ENCODE results near the gene AVPR2.

Gene AVPR2

GRCh38 chrX:153930011-153930910 is 25.8 kb downstream of the AVPR2 start:
- no peak overlapping the region for H3K27ac ChIP-seq (ENCODE audit: low read length)

GRCh38 chrX:153931151-153931550 is 26.7 kb downstream of the AVPR2 start:
- Histone ChIP-seq H3K27ac (ENCODE audit: low read length) (no peak overlapping the region), H3K36me3 (replicated peaks; ENCODE audit: insufficient read depth, low read length) (no peaks in the 10 kb centered on the region)
- DNase-seq = no peak

More at GRCh38 chrX:153930011-153930910, 25.8 kb downstream of the AVPR2 start:
- no peak for DNase-seq
- no peak overlapping the region for H3K4me3 ChIP-seq (ENCODE audit: low read length)
- TF ChIP-seq CTCF (IDR thresholded peaks at IDR 0.05; ENCODE audit: low read length) (no peak), EZH2phosphoT487 (IDR thresholded peaks at IDR 0.05; ENCODE audit: low read length) (no peak), EZH2 (optimal IDR thresholded peaks at IDR 0.05; ENCODE audit: low read depth, low read length) (no peak)
- H3K27me3 ChIP-seq (replicated peaks; ENCODE audit: insufficient read depth, low read length) = no peaks in the 10 kb centered on the region
- H3K79me2 ChIP-seq (ENCODE audit: low read length) = peaks cover 47% of the 10 kb centered on the region
- peaks cover 25% of the 10 kb centered on the region for H3F3A ChIP-seq (ENCODE audit: insufficient read depth, low read length)
- no peaks in the 10 kb centered on the region for H4K20me1 ChIP-seq (ENCODE audit: insufficient read depth, low read length)
- no peak overlapping the region for H3K4me2 ChIP-seq (ENCODE audit: low read depth, low read length)
- H3K9me3 ChIP-seq (replicated peaks; ENCODE audit: insufficient read depth, low read length) = no peaks in the 10 kb centered on the region
- peaks cover 8% of the 10 kb centered on the region; the same call in 1 of the 2 replicates for H3K4me1 ChIP-seq (ENCODE audit: low read length)
- no peaks in the 10 kb centered on the region for H3K36me3 ChIP-seq (replicated peaks; ENCODE audit: insufficient read depth, low read length)
- H3K9ac ChIP-seq (ENCODE audit: low read length) = no peak overlapping the region
- H2AFZ ChIP-seq (ENCODE audit: low read length) = no peak overlapping the region
- no peaks in the 10 kb centered on the region for H3K9me2 ChIP-seq (replicated peaks; ENCODE audit: insufficient read depth, low read length)

GRCh38 chrX:153931748-153932147 is 27.3 kb downstream of the AVPR2 start:
- no peaks in the 10 kb centered on the region for H3K9me3 ChIP-seq (replicated peaks; ENCODE audit: insufficient read depth, low read length)
- no peak for DNase-seq
- TF ChIP-seq CTCF (IDR thresholded peaks at IDR 0.05; ENCODE audit: low read length) (no peak), EZH2 (optimal IDR thresholded peaks at IDR 0.05; ENCODE audit: low read depth, low read length) (no peak), EZH2phosphoT487 (IDR thresholded peaks at IDR 0.05; ENCODE audit: low read length) (no peak)
- no peak overlapping the region for H3K27ac ChIP-seq (ENCODE audit: low read length)
- no peaks in the 10 kb centered on the region for H3K9me2 ChIP-seq (replicated peaks; ENCODE audit: insufficient read depth, low read length)
- peaks cover 15% of the 10 kb centered on the region; the same call in 1 of the 2 replicates for H3F3A ChIP-seq (ENCODE audit: insufficient read depth, low read length)
- H3K4me2 ChIP-seq (ENCODE audit: low read depth, low read length) = no peak overlapping the region
- H3K4me3 ChIP-seq (ENCODE audit: low read length) = no peak overlapping the region
- peaks cover 41% of the 10 kb centered on the region for H3K79me2 ChIP-seq (ENCODE audit: low read length)
- H3K27me3 ChIP-seq (replicated peaks; ENCODE audit: insufficient read depth, low read length) = no peaks in the 10 kb centered on the region
- H4K20me1 ChIP-seq (ENCODE audit: insufficient read depth, low read length) = no peaks in the 10 kb centered on the region
- no peak overlapping the region for H3K9ac ChIP-seq (ENCODE audit: low read length)
- H3K4me1 ChIP-seq (ENCODE audit: low read length) = peaks cover 8% of the 10 kb centered on the region; the same call in 1 of the 2 replicates
- no peaks in the 10 kb centered on the region for H3K36me3 ChIP-seq (replicated peaks; ENCODE audit: insufficient read depth, low read length)
- no peak overlapping the region for H2AFZ ChIP-seq (ENCODE audit: low read length)

More at GRCh38 chrX:153931151-153931550, 26.7 kb downstream of the AVPR2 start:
- Histone ChIP-seq H3K9ac (ENCODE audit: low read length) (no peak overlapping the region), H3K9me2 (replicated peaks; ENCODE audit: insufficient read depth, low read length) (no peaks in the 10 kb centered on the region), H4K20me1 (ENCODE audit: insufficient read depth, low read length) (no peaks in the 10 kb centered on the region), H3K27me3 (replicated peaks; ENCODE audit: insufficient read depth, low read length) (no peaks in the 10 kb centered on the region), H3K79me2 (ENCODE audit: low read length) (peaks cover 41% of the 10 kb centered on the region), H2AFZ (ENCODE audit: low read length) (no peak overlapping the region), H3F3A (ENCODE audit: insufficient read depth, low read length) (peaks cover 19% of the 10 kb centered on the region; the same call in 1 of the 2 replicates), H3K4me2 (ENCODE audit: low read depth, low read length) (no peak overlapping the region), H3K9me3 (replicated peaks; ENCODE audit: insufficient read depth, low read length) (no peaks in the 10 kb centered on the region), H3K4me1 (ENCODE audit: low read length) (peaks cover 8% of the 10 kb centered on the region; the same call in 1 of the 2 replicates), H3K4me3 (ENCODE audit: low read length) (no peak overlapping the region)
- TF ChIP-seq EZH2 (optimal IDR thresholded peaks at IDR 0.05; ENCODE audit: low read depth, low read length) = no peak
- TF ChIP-seq EZH2phosphoT487 (IDR thresholded peaks at IDR 0.05; ENCODE audit: low read length) = no peak
- no peak for TF ChIP-seq CTCF (IDR thresholded peaks at IDR 0.05; ENCODE audit: low read length)
